CD1c-positive myeloid dendritic cell (primary cell): Measurements from ENCODE around the gene POLR2E.

Experiments used
- DNase-seq: peaks from one replicate; pipeline ENCODE4 v3.0.0-alpha.2; 2016; ENCODE audit errors: extremely low spot score

Gene POLR2E

GRCh38 chr19:1094655-1094977 lies 559 bp downstream of the POLR2E start:
- DNase-seq, result no peak

- DNase-seq, result no peak
Measured at GRCh38 chr19:1093811-1094553, 1.2 kb downstream of the POLR2E start.

GRCh38 chr19:1093330-1093729 lies 1.8 kb downstream of the POLR2E start:
- no peak for DNase-seq

- DNase-seq, result no peak
Measured at GRCh38 chr19:1091544-1092175, 3.5 kb downstream of the POLR2E start.

GRCh38 chr19:1090731-1091543 lies 4.2 kb downstream of the POLR2E start:
- DNase-seq, result no peak

- peak; percentile 54 for DNase-seq
Measured at GRCh38 chr19:1089891-1090290, 5.3 kb downstream of the POLR2E start.

- DNase-seq, result no peak
Measured at GRCh38 chr19:1089126-1089771, 5.9 kb downstream of the POLR2E start.

GRCh38 chr19:1088416-1089010 lies 6.7 kb downstream of the POLR2E start:
- DNase-seq, result peak; percentile 88

- peak; percentile 95 for DNase-seq
Measured at GRCh38 chr19:1087813-1088415, 7.3 kb downstream of the POLR2E start.

GRCh38 chr19:1086613-1087012 lies 8.6 kb downstream of the POLR2E start:
- no peak for DNase-seq

GRCh38 chr19:1085676-1086442 lies 9.3 kb downstream of the POLR2E start:
- no peak for DNase-seq

- no peak for DNase-seq
Measured at GRCh38 chr19:1085053-1085658, 10.0 kb downstream of the POLR2E start.

GRCh38 chr19:1084024-1084868 lies 10.9 kb downstream of the POLR2E start:
- DNase-seq, result no peak

GRCh38 chr19:1082928-1083816 lies 12.0 kb downstream of the POLR2E start:
- no peak for DNase-seq

- peak; percentile 76 for DNase-seq
Measured at GRCh38 chr19:1082165-1082927, 12.8 kb downstream of the POLR2E start.

- no peak for DNase-seq
Measured at GRCh38 chr19:1081301-1082164, 13.6 kb downstream of the POLR2E start.
